IMR-90 (cell line): ENCODE measurements around the gene CACNB3. TPM values are rescaled to one million over a fixed set of nuclear protein-coding genes. Genes with fewer than 3 reads are reported as not detected.

Source experiments
- ATAC-seq: fragments of 200-7000 bp; cut with Tn5 transposase; 2 replicates; pipeline ENCODE4 v1.9.1; 2020; ENCODE audit warnings: low read depth, mild to moderate bottlenecking, moderate library complexity
- BruUV-seq: library from RNA; stranded (reverse); fragments of 400-500 nt; replicated peaks from 2 replicates; lab custom pipeline; 2021; lab: Mats Ljungman, UMichigan
- CTCF ChIA-PET: fragments of 300-600 bp; formaldehyde crosslinking; extraction: SDS; loops from one replicate; lab custom pipeline; 2021; ENCODE audit warnings: antibody characterized with exemption; lab: Yijun Ruan, JAX
- POLR2A ChIA-PET: fragments of 300-600 bp; sonication (Branson Sonifier 250); formaldehyde crosslinking; loops from one replicate; lab custom pipeline; 2022; ENCODE audit warnings: antibody characterized with exemption; ENCODE audit not compliant: unreplicated experiment; lab: Charles Lee
- DNase-seq: peaks from one replicate; pipeline ENCODE4 v3.0.0; 2013
- H2AFZ ChIP-seq: replicated peaks from 2 replicates; pipeline ENCODE3; 2013; ENCODE audit warnings: low read length, mild to moderate bottlenecking; ENCODE audit not compliant: poor library complexity
- H2AK5ac ChIP-seq: 2 replicates; pipeline ENCODE4 v1.6.1; 2013; ENCODE audit warnings: low read depth, low read length, inconsistent platforms
- H2AK9ac ChIP-seq: replicated peaks from 2 replicates; pipeline ENCODE3; 2013; ENCODE audit warnings: mild to moderate bottlenecking, low read depth, low read length, moderate library complexity; ENCODE audit not compliant: poor library complexity
- H2BK120ac ChIP-seq: 2 replicates; pipeline ENCODE4 v1.6.1; 2013; ENCODE audit warnings: low read depth, low read length, inconsistent platforms
- H2BK15ac ChIP-seq: 3 replicates; pipeline ENCODE4 v1.6.1; 2013; ENCODE audit warnings: low read depth, low read length, inconsistent platforms
- H2BK20ac ChIP-seq: 2 replicates; pipeline ENCODE4 v1.6.1; 2013; ENCODE audit warnings: low read depth, mild to moderate bottlenecking, inconsistent platforms, low read length, moderate library complexity
- H2BK5ac ChIP-seq: 2 replicates; pipeline ENCODE4 v1.6.1; 2013; ENCODE audit warnings: mild to moderate bottlenecking, low read depth, low read length, inconsistent platforms; ENCODE audit not compliant: poor library complexity, severe bottlenecking
- H3K14ac ChIP-seq: replicated peaks from 2 replicates; pipeline ENCODE4 v1.6.1; 2013; ENCODE audit warnings: low read depth, low read length, inconsistent platforms
- H3K18ac ChIP-seq: 2 replicates; pipeline ENCODE4 v1.6.1; 2013; ENCODE audit warnings: low read depth, low read length, control low read depth
- H3K23ac ChIP-seq: 2 replicates; pipeline ENCODE4 v1.6.1; 2013; ENCODE audit warnings: low read depth, low read length, inconsistent platforms
- H3K27ac ChIP-seq: 2 replicates; pipeline ENCODE4 v1.5.1; 2013; ENCODE audit warnings: mild to moderate bottlenecking, control low read depth, low read length; ENCODE audit not compliant: insufficient read depth
- H3K27me3 ChIP-seq: 2 replicates; pipeline ENCODE4 v1.6.1; 2013; ENCODE audit warnings: low read length; ENCODE audit not compliant: control insufficient read depth, insufficient read depth
- H3K36me3 ChIP-seq: 2 replicates; pipeline ENCODE4 v1.6.1; 2013; ENCODE audit warnings: low read length, mixed read lengths; ENCODE audit not compliant: control insufficient read depth, insufficient read depth
- H3K4ac ChIP-seq: 2 replicates; pipeline ENCODE4 v1.6.1; 2013; ENCODE audit warnings: low read depth, low read length, inconsistent platforms
- H3K4me1 ChIP-seq: 2 replicates; pipeline ENCODE4 v1.6.1; 2013; ENCODE audit warnings: low read length, mixed read lengths; ENCODE audit not compliant: control insufficient read depth, insufficient read depth
- H3K4me2 ChIP-seq: 2 replicates; pipeline ENCODE4 v1.6.1; 2013; ENCODE audit warnings: low read depth, mild to moderate bottlenecking, control low read depth, low read length, moderate library complexity
- H3K4me3 ChIP-seq: 2 replicates; pipeline ENCODE4 v1.5.1; 2013; ENCODE audit warnings: low read depth, mild to moderate bottlenecking, control low read depth, low read length, moderate library complexity; ENCODE audit not compliant: insufficient read depth
- H3K56ac ChIP-seq: 2 replicates; pipeline ENCODE4 v1.6.1; 2013; ENCODE audit warnings: low read length, inconsistent platforms; ENCODE audit not compliant: insufficient read depth; ENCODE audit errors: extremely low read depth
- H3K79me1 ChIP-seq, 2 experiments: 2 replicates each; pipeline ENCODE4 v1.6.1; 2013; ENCODE audit warnings: low read length in 2 of 2, inconsistent platforms in 1 of 2, low read depth in 1 of 2
- H3K9ac ChIP-seq: 2 replicates; pipeline ENCODE4 v1.6.1; 2013; ENCODE audit warnings: low read depth, low read length, control low read depth
- H3K9me1 ChIP-seq: 2 replicates; pipeline ENCODE4 v1.6.1; 2013; ENCODE audit warnings: low read length, inconsistent platforms; ENCODE audit not compliant: insufficient read depth
- H3K9me3 ChIP-seq: 2 replicates; pipeline ENCODE4 v1.6.1; 2013; ENCODE audit warnings: low read length; ENCODE audit not compliant: control insufficient read depth, insufficient read depth
- H4K20me1 ChIP-seq: 2 replicates; pipeline ENCODE4 v1.6.1; 2013; ENCODE audit warnings: low read length, inconsistent platforms; ENCODE audit not compliant: insufficient read depth
- H4K5ac ChIP-seq: 2 replicates; pipeline ENCODE4 v1.6.1; 2013; ENCODE audit warnings: mild to moderate bottlenecking, low read depth, low read length, control low read depth
- H4K8ac ChIP-seq, 2 experiments: 2 replicates each; pipeline ENCODE4 v1.6.1; 2013; ENCODE audit warnings: low read depth in 2 of 2, low read length in 2 of 2, control low read depth in 1 of 2, inconsistent platforms in 1 of 2
- H4K91ac ChIP-seq: 2 replicates; pipeline ENCODE4 v1.6.1; 2013; ENCODE audit warnings: low read depth, low read length, inconsistent platforms; ENCODE audit not compliant: insufficient read depth
- BHLHE40 ChIP-seq: fragments of 150-350 bp; IDR thresholded peaks from 2 replicates; pipeline ENCODE4 v1.6.1; 2016; ENCODE audit warnings: mild to moderate bottlenecking, low read depth, low read length
- CEBPB ChIP-seq: IDR thresholded peaks from 2 replicates; pipeline ENCODE4 v1.6.1; 2012; ENCODE audit warnings: low read depth, low read length, improper control_type of control experiment
- CHD1 ChIP-seq: IDR thresholded peaks from 2 replicates; pipeline ENCODE4 v1.6.1; 2012; ENCODE audit warnings: low read depth, low read length, improper control_type of control experiment
- CTCF ChIP-seq: conservative IDR thresholded peaks from 2 replicates; pipeline ENCODE4 v1.5.1; 2012; ENCODE audit warnings: mild to moderate bottlenecking, low read depth, low read length, improper control_type of control experiment
- ELK1 ChIP-seq: fragments of 150-350 bp; IDR thresholded peaks from 2 replicates; pipeline ENCODE4 v1.6.1; 2016; ENCODE audit warnings: low read depth, mild to moderate bottlenecking, low read length, moderate library complexity, borderline replicate concordance
- FOS ChIP-seq: fragments of 150-350 bp; IDR thresholded peaks from 2 replicates; pipeline ENCODE4 v1.6.1; 2016; ENCODE audit warnings: low read depth, low read length
- MAZ ChIP-seq: IDR thresholded peaks from 2 replicates; pipeline ENCODE4 v1.6.1; 2012; ENCODE audit warnings: low read depth, mild to moderate bottlenecking, low read length, improper control_type of control experiment, moderate library complexity, borderline replicate concordance
- MXI1 ChIP-seq: IDR thresholded peaks from 2 replicates; pipeline ENCODE4 v1.6.1; 2012; ENCODE audit warnings: low read depth, mild to moderate bottlenecking, low read length, moderate library complexity, borderline replicate concordance
- NFE2L2 ChIP-seq: fragments of 150-350 bp; IDR thresholded peaks from 2 replicates; pipeline ENCODE4 v1.6.1; 2016; ENCODE audit warnings: low read depth, mild to moderate bottlenecking, low read length
- POLR2A ChIP-seq: IDR thresholded peaks from 2 replicates; pipeline ENCODE4 v1.6.1; 2012; ENCODE audit warnings: mild to moderate bottlenecking, low read depth, low read length
- RAD21 ChIP-seq: IDR thresholded peaks from 2 replicates; pipeline ENCODE4 v1.6.1; 2012; ENCODE audit warnings: low read length, improper control_type of control experiment
- RCOR1 ChIP-seq: IDR thresholded peaks from 2 replicates; pipeline ENCODE4 v1.6.1; 2012; ENCODE audit warnings: mild to moderate bottlenecking, low read length, improper control_type of control experiment; ENCODE audit not compliant: insufficient replicate concordance
- SMC3 ChIP-seq: fragments of 150-350 bp; IDR thresholded peaks from 2 replicates; pipeline ENCODE4 v1.6.1; 2016; ENCODE audit warnings: low read depth, mild to moderate bottlenecking, antibody characterized with exemption, low read length, moderate library complexity
- USF2 ChIP-seq: fragments of 150-350 bp; IDR thresholded peaks from 2 replicates; pipeline ENCODE4 v1.6.1; 2017; ENCODE audit warnings: mild to moderate bottlenecking, antibody characterized with exemption, low read length, low read depth
- WGBS, 2 experiments: methylation state at CpG; one replicate each; pipeline versions ENCODE4 v1.1.5 to v1.1.7; 2013; ENCODE audit warnings: missing lambda C conversion rate in 2 of 2; ENCODE audit not compliant: insufficient read length in 1 of 2; ENCODE audit errors: extremely low coverage in 2 of 2; 5-methylcytosine and 5-hydroxymethylcytosine counted together
- dilution Hi-C: fragments of 300-500 bp; cut with HindIII; formaldehyde crosslinking; loops from one replicate; pipeline ENCODE4 v1.14.3; 2018; ENCODE audit warnings: low sequenced_read_pairs; ENCODE audit not compliant: unreplicated experiment
- in situ Hi-C: fragments of 300-500 bp; cut with MboI; formaldehyde crosslinking; loops from 3 replicates; pipeline ENCODE4 v1.14.3; 2019; ENCODE audit warnings: low sequenced_read_pairs, inconsistent platforms, mixed read lengths
- intact Hi-C: fragments of 100-400 bp; cut with micrococcal nuclease; formaldehyde crosslinking; loops from 2 replicates; pipeline ENCODE4 v1.10.0; 2022
- polyA plus RNA-seq, 3 experiments: library from polyadenylated mRNA; depleted of rRNA; stranded (reverse); fragments of >200 nt; gene quantifications; 2 replicates each; pipeline ENCODE4 v1.2.3, GENCODE V29; 2012; ENCODE audit warnings: low replicate concordance in 1 of 3
- total RNA-seq: library from RNA; depleted of rRNA; stranded (reverse); fragments of >200 nt; gene quantifications from 2 replicates; pipeline ENCODE4 v1.2.3, GENCODE V29; 2012

Gene CACNB3
- total and polyA plus RNA-seq, 2 of the 4 experiments (the other 2 are of a cell fraction): 18.1 to 45.1 TPM

GRCh38 chr12:48781750-48782456 is 36.4 kb upstream of the CACNB3 start:
- ATAC-seq: no peak
- Histone ChIP-seq H3K36me3 (peaks cover 24% of the 10 kb centered on the region; the same call in 1 of the 2 replicates), H3K18ac (no peak overlapping the region), H3K79me1 (peaks cover 55 to 71% of the 10 kb centered on the region in 2 experiments), H3K4me1 (peaks cover 14% of the 10 kb centered on the region), H3K56ac (no peak overlapping the region), H2AK9ac (no peak overlapping the region), H2AK5ac (no peak overlapping the region), H4K91ac (no peak overlapping the region), H3K14ac (no peak overlapping the region), H4K5ac (no peak overlapping the region), H3K4me2 (no peak overlapping the region), H2BK15ac (no peak overlapping the region), H3K9ac (no peak overlapping the region), H3K9me3 (no peaks in the 10 kb centered on the region), H3K27ac (no peak overlapping the region), H3K4me3 (no peak overlapping the region), H3K9me1 (peaks cover 27% of the 10 kb centered on the region), H2BK5ac (no peak overlapping the region), H3K27me3 (no peaks in the 10 kb centered on the region), H2BK20ac (no peak overlapping the region), H2BK120ac (no peak overlapping the region), H2AFZ (no peak overlapping the region), H3K23ac (no peak overlapping the region), H3K4ac (no peak overlapping the region), H4K8ac (no peak overlapping the region), H4K20me1 (peaks cover 28% of the 10 kb centered on the region)
- WGBS, 2 experiments: 54% methylated on average over 2 of the region's 9 CpGs; no CpG with 5 or more reads in 1 of the 2 experiments
- intact Hi-C loops (no loop called here), dilution Hi-C loops (no loop called here), in situ Hi-C loops (loop anchor here (25.0 kb wide), 1 partner anchor 245 kb away; the partner anchor contains the start of gene OR8S1)
- no peak for TF ChIP-seq USF2
- no peak for TF ChIP-seq RAD21
- TF ChIP-seq CHD1: no peak
- TF ChIP-seq MAZ: no peak
- no peak for TF ChIP-seq POLR2A
- no peak for TF ChIP-seq BHLHE40
- TF ChIP-seq CTCF: no peak
- TF ChIP-seq FOS: no peak
- TF ChIP-seq NFE2L2: no peak
- no peak for TF ChIP-seq ELK1
- no peak for TF ChIP-seq MXI1
- no peak for TF ChIP-seq RCOR1
- TF ChIP-seq SMC3: no peak
- TF ChIP-seq CEBPB: no peak
- DNase-seq: no peak
- ChIA-PET CTCF (no interaction called here), POLR2A (no interaction called here)
- BruUV-seq: no TSS peak
